ENCODE data around the gene BMS1. TPM values are rescaled to one million over a fixed set of nuclear protein-coding genes. Genes with fewer than 3 reads are reported as not detected.

Gene BMS1
- total RNA-seq, 1 experiment from 2014 or later: 25.9 TPM

DNA sequence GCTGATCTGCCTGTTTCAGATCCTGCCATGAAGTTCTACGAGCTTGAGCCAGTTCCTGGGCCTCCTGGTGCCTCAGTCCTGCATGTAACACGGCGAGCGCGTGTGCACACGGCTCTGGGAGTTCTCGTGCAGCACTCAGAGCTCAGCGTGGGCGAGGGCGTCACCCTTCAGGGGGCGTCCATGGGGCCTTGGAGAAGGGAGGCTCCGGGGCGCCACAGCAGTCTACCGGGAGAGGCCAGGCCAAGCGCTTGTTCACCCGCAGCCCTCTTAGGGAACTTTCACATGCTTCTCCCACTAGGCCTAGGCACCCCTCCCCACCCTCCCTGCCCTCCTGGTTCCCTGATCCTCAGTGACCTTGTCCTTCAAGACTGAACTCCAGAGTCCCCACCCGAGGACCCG is 83.1 kb downstream of the BMS1 start:
- no peak overlapping the region for H3K4me3 Mint-ChIP-seq (ENCODE audit: low read depth, unreplicated experiment)
- H3K27ac Mint-ChIP-seq (ENCODE audit: unreplicated experiment): no peak overlapping the region
- H3K36me3 Mint-ChIP-seq (ENCODE audit: insufficient read depth, unreplicated experiment): no peaks in the 10 kb centered on the region
- no TSS peak for BruUV-seq (replicated peaks)
- CTCF ChIA-PET: interaction anchor here (0.6 to 1.5 kb wide), 2 partner anchors 239 to 484 kb away, joined by 3 to 5 read pairs; no protein-coding TSS in a partner anchor
- DNase-seq: no peak
- intact Hi-C loops (cut with micrococcal nuclease; ENCODE audit: unreplicated experiment): loop anchor here (1.0 to 2.0 kb wide), 2 partner anchors 240 to 597 kb away; no protein-coding TSS in a partner anchor
- peaks cover 15% of the 10 kb centered on the region for H3K4me1 Mint-ChIP-seq (ENCODE audit: low read depth, unreplicated experiment)
- no peaks in the 10 kb centered on the region for H3K9me3 Mint-ChIP-seq (ENCODE audit: low read depth, unreplicated experiment)
- TF ChIP-seq, protein P1, sequence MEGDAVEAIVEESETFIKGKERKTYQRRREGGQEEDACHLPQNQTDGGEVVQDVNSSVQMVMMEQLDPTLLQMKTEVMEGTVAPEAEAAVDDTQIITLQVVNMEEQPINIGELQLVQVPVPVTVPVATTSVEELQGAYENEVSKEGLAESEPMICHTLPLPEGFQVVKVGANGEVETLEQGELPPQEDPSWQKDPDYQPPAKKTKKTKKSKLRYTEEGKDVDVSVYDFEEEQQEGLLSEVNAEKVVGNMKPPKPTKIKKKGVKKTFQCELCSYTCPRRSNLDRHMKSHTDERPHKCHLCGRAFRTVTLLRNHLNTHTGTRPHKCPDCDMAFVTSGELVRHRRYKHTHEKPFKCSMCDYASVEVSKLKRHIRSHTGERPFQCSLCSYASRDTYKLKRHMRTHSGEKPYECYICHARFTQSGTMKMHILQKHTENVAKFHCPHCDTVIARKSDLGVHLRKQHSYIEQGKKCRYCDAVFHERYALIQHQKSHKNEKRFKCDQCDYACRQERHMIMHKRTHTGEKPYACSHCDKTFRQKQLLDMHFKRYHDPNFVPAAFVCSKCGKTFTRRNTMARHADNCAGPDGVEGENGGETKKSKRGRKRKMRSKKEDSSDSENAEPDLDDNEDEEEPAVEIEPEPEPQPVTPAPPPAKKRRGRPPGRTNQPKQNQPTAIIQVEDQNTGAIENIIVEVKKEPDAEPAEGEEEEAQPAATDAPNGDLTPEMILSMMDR (IDR thresholded peaks at IDR 0.05; ENCODE audit: unreplicated experiment): no peak
- H3K27me3 Mint-ChIP-seq (ENCODE audit: unreplicated experiment): peaks cover 79% of the 10 kb centered on the region

DNA sequence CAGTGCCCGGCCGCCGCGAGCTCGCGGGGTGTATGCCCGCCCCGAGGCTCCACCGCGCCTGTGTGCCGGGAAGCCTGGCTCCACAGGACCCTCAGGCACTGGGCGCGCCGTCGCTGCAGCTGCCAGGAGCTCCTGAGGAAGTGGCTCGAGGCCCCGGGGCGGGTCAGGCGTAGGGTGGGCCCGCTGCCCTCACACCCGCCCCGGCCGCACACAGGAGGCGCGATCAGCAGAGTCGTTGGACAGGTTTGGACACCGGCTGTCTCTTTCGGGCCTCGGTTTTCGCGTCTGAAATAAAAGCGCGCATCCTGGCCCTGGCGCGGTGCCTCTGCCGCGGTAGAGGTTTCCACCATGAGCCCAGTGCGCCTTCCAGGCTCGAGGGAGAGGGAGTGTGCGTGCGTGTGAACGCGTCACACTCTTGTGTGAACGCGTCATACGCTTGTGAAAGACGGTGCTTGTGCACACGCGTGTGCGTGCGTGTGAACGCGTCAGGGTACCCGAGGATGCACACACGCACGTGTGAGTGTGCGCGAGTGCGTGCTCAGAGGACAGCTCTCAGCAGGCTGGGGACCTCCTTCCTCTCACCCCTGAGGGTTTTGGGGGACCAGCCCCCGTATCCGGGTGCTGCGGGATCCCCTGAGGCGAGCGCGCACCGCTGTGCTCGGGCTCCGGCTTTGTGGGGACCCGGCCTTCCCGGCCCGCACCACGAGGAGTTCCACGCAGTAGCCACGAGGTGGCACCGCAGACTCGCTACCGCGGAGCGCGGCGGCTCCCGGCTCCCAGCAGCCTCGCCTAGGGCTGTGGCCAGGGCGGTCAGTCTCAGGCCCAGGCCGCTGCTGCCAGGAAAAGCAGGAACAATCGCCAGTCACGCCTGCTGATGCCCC is 83.8 kb downstream of the BMS1 start:
- Mint-ChIP-seq H3K9me3 (ENCODE audit: low read depth, unreplicated experiment) (no peaks in the 10 kb centered on the region), H3K27me3 (ENCODE audit: unreplicated experiment) (peaks cover 78% of the 10 kb centered on the region), H3K4me3 (ENCODE audit: low read depth, unreplicated experiment) (peak overlapping the region; percentile 35), H3K4me1 (ENCODE audit: low read depth, unreplicated experiment) (peaks cover 15% of the 10 kb centered on the region), H3K36me3 (ENCODE audit: insufficient read depth, unreplicated experiment) (no peaks in the 10 kb centered on the region), H3K27ac (ENCODE audit: unreplicated experiment) (no peak overlapping the region)
- peak; percentile 87 for DNase-seq
- intact Hi-C loops (cut with micrococcal nuclease; ENCODE audit: unreplicated experiment): loop anchor here (1.0 to 2.0 kb wide), 2 partner anchors 239 to 596 kb away; no protein-coding TSS in a partner anchor
- CTCF ChIA-PET: interaction anchor here (0.6 to 1.5 kb wide), 2 partner anchors 238 to 483 kb away, joined by 3 to 5 read pairs; no protein-coding TSS in a partner anchor
- no TSS peak for BruUV-seq (replicated peaks)
- TF ChIP-seq, protein P1 (IDR thresholded peaks at IDR 0.05; ENCODE audit: unreplicated experiment): peak; percentile 84

DNA sequence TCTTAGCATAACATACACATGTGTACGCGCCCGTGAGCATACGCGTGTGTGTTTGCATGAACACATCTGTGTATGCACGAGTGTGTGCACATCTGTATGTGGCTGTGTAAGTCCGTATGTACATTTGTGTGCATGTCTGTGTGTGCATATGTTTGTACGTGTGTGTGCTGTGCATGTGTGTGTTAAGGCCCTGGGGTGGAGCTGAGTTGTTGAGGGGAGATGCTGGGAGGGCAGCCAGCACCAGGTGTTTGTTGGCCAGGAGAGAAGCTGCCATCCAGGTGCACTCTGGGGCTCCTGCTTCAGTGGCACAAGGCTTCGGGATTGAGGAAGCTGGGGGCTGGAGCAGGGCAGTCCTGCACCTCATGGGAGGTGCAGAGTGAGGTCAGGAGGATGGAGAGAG is 85.0 kb downstream of the BMS1 start:
- Mint-ChIP-seq H3K27ac (ENCODE audit: unreplicated experiment) (no peak overlapping the region), H3K4me3 (ENCODE audit: low read depth, unreplicated experiment) (no peak overlapping the region), H3K4me1 (ENCODE audit: low read depth, unreplicated experiment) (peaks cover 15% of the 10 kb centered on the region), H3K36me3 (ENCODE audit: insufficient read depth, unreplicated experiment) (no peaks in the 10 kb centered on the region), H3K9me3 (ENCODE audit: low read depth, unreplicated experiment) (no peaks in the 10 kb centered on the region), H3K27me3 (ENCODE audit: unreplicated experiment) (peaks cover 78% of the 10 kb centered on the region)
- BruUV-seq (replicated peaks): no TSS peak
- TF ChIP-seq, protein P1 (IDR thresholded peaks at IDR 0.05; ENCODE audit: unreplicated experiment): no peak
- intact Hi-C loops (cut with micrococcal nuclease; ENCODE audit: unreplicated experiment): loop anchor here (2.0 kb wide), 1 partner anchor 595 kb away; no protein-coding TSS in a partner anchor
- no peak for DNase-seq
- CTCF ChIA-PET: no interaction called here

DNA sequence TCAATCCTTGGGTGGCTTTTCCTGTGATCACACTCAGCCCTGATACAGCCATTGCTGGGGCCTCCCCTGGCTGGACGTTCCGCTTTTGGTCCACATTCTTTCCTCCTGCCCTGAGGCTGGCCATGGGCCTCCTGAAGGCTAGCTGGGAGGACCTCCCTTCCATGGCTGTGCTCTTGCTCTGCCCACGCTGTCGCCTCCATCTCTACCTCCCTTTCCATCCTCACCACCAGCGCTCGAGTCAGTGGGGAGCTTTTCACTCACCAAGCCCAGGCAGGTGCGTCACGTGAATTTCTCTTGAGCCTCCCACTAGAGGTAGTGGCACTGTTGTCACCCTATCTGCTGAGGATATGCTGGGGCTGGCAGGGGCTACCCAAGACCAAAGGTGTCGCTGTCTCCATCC is 85.9 kb downstream of the BMS1 start:
- Mint-ChIP-seq H3K4me3 (ENCODE audit: low read depth, unreplicated experiment) (no peak overlapping the region), H3K4me1 (ENCODE audit: low read depth, unreplicated experiment) (peaks cover 15% of the 10 kb centered on the region), H3K9me3 (ENCODE audit: low read depth, unreplicated experiment) (no peaks in the 10 kb centered on the region), H3K27ac (ENCODE audit: unreplicated experiment) (no peak overlapping the region), H3K27me3 (ENCODE audit: unreplicated experiment) (peaks cover 76% of the 10 kb centered on the region), H3K36me3 (ENCODE audit: insufficient read depth, unreplicated experiment) (no peaks in the 10 kb centered on the region)
- CTCF ChIA-PET: no interaction called here
- TF ChIP-seq, protein P1 (IDR thresholded peaks at IDR 0.05; ENCODE audit: unreplicated experiment): no peak
- DNase-seq: no peak
- intact Hi-C loops (cut with micrococcal nuclease; ENCODE audit: unreplicated experiment): no loop called here
- BruUV-seq (replicated peaks): no TSS peak
